ENCODE measurements around the gene BUD31.
"Not testable (repeated sequence)": the region's sequence is repeated elsewhere in the genome, so short reads cannot be mapped to it uniquely, and the experiment has no call there.

Gene BUD31

GRCh38 chr7:99431756-99432540 is 23.2 kb downstream of the BUD31 start:
- not testable (repeated sequence) for H2BK5ac ChIP-seq (ENCODE audit: low read depth, low read length, poor library complexity); H3K23ac ChIP-seq (ENCODE audit: low read length); H3K4me3 ChIP-seq (ENCODE audit: low read depth, low read length); H3K79me1 ChIP-seq (ENCODE audit: low read length); H3K18ac ChIP-seq (ENCODE audit: low read length); H2BK12ac ChIP-seq (ENCODE audit: low read length); H3K79me2 ChIP-seq (ENCODE audit: control insufficient read depth, insufficient read depth, low read length, poor library complexity); H2AFZ ChIP-seq (ENCODE audit: insufficient read depth, low read length, poor library complexity); H3K4ac ChIP-seq (ENCODE audit: low read depth, low read length); H3K27me3 ChIP-seq (ENCODE audit: insufficient read depth, low read length); H3K9me3 ChIP-seq (ENCODE audit: insufficient read depth, low read depth, low read length); H4K91ac ChIP-seq (ENCODE audit: low read depth, low read length); H2AK5ac ChIP-seq (ENCODE audit: low read length); H3K14ac ChIP-seq (ENCODE audit: low read length); H4K8ac ChIP-seq (ENCODE audit: low read depth, low read length); H4K12ac ChIP-seq (ENCODE audit: low read depth, low read length); H3K9ac ChIP-seq (ENCODE audit: low read length)
- peaks cover 49 to 57% of the 10 kb centered on the region in 2 experiments for H3K36me3 ChIP-seq (ENCODE audit: control insufficient read depth in 1 of 2, insufficient read depth in 2 of 2, low read length in 2 of 2)
- peaks cover 13 to 25% of the 10 kb centered on the region in 2 experiments for H3K4me1 ChIP-seq (ENCODE audit: control insufficient read depth in 1 of 2, insufficient read depth in 2 of 2, low read length in 2 of 2)
- H3K27ac ChIP-seq (ENCODE audit: low read depth, low read length) = peak overlapping the region; percentile 74
- H2BK120ac ChIP-seq (ENCODE audit: insufficient read depth, low read length, poor library complexity) = peak overlapping the region; percentile 55
- peak overlapping the region; percentile 20 for H3K4me2 ChIP-seq (ENCODE audit: low read length)
- DNase-seq = peak; percentile 45 to 54
- WGBS (ENCODE audit: extremely low coverage, insufficient coverage, insufficient read length) = no CpG with 5 or more reads among the region's 13 CpGs

- Histone ChIP-seq H3K4me3 (ENCODE audit: low read depth, low read length) (no peak overlapping the region), H3K36me3 (ENCODE audit: control insufficient read depth in 1 of 2, insufficient read depth in 2 of 2, low read length in 2 of 2) (peaks cover 49 to 57% of the 10 kb centered on the region in 2 experiments)
- WGBS (ENCODE audit: extremely low coverage, insufficient coverage, insufficient read length) = no CpG with 5 or more reads among the region's 9 CpGs
These were observed 24.4 kb downstream of the BUD31 start for GRCh38 chr7:99433158-99433557.

GRCh38 chr7:99437946-99438572 is 29.3 kb downstream of the BUD31 start:
- peaks cover 14 to 24% of the 10 kb centered on the region in 2 experiments for H3K4me1 ChIP-seq (ENCODE audit: control insufficient read depth in 1 of 2, insufficient read depth in 2 of 2, low read length in 2 of 2)
- H4K12ac ChIP-seq (ENCODE audit: low read depth, low read length) = peak overlapping the region; percentile 78
- H3K4me2 ChIP-seq (ENCODE audit: low read length) = peak overlapping the region; percentile 93
- no peak for DNase-seq
- no peaks in the 10 kb centered on the region for H3K9me3 ChIP-seq (ENCODE audit: insufficient read depth, low read depth, low read length)
- H4K91ac ChIP-seq (ENCODE audit: low read depth, low read length) = peak overlapping the region; percentile 67
- H3K4ac ChIP-seq (ENCODE audit: low read depth, low read length) = peak overlapping the region; percentile 94
- H3K9ac ChIP-seq (ENCODE audit: low read length) = peak overlapping the region; percentile 94
- H3K14ac ChIP-seq (ENCODE audit: low read length) = peak overlapping the region; percentile 56
- peaks cover 7% of the 10 kb centered on the region for H3K79me1 ChIP-seq (ENCODE audit: low read length)
- H2AFZ ChIP-seq (ENCODE audit: insufficient read depth, low read length, poor library complexity) = no peak overlapping the region
- peak overlapping the region; percentile 16 for H2BK120ac ChIP-seq (ENCODE audit: insufficient read depth, low read length, poor library complexity)
- H3K27ac ChIP-seq (ENCODE audit: low read depth, low read length) = peak overlapping the region; percentile 69
- H2AK5ac ChIP-seq (ENCODE audit: low read length) = peak overlapping the region; percentile 4
- peak overlapping the region; percentile 95 for H3K4me3 ChIP-seq (ENCODE audit: low read depth, low read length)
- H3K18ac ChIP-seq (ENCODE audit: low read length) = peak overlapping the region; percentile 70
- no peak overlapping the region for H3K23ac ChIP-seq (ENCODE audit: low read length)
- H4K8ac ChIP-seq (ENCODE audit: low read depth, low read length) = peak overlapping the region; percentile 79
- no CpG with 5 or more reads among the region's 20 CpGs for WGBS (ENCODE audit: extremely low coverage, insufficient coverage, insufficient read length)
- H3K79me2 ChIP-seq (ENCODE audit: control insufficient read depth, insufficient read depth, low read length, poor library complexity) = peaks cover 16% of the 10 kb centered on the region
- H3K27me3 ChIP-seq (ENCODE audit: insufficient read depth, low read length) = no peaks in the 10 kb centered on the region
- H2BK12ac ChIP-seq (ENCODE audit: low read length) = no peak overlapping the region
- peak overlapping the region; percentile 53 for H2BK5ac ChIP-seq (ENCODE audit: low read depth, low read length, poor library complexity)
- H3K36me3 ChIP-seq (ENCODE audit: control insufficient read depth in 1 of 2, insufficient read depth in 2 of 2, low read length in 2 of 2) = peaks cover 21 to 24% of the 10 kb centered on the region in 2 experiments

More at GRCh38 chr7:99433158-99433557, 24.4 kb downstream of the BUD31 start:
- Histone ChIP-seq H3K18ac (ENCODE audit: low read length) (peak overlapping the region; percentile 25), H4K12ac (ENCODE audit: low read depth, low read length) (no peak overlapping the region), H3K27me3 (ENCODE audit: insufficient read depth, low read length) (no peaks in the 10 kb centered on the region), H3K23ac (ENCODE audit: low read length) (no peak overlapping the region), H4K8ac (ENCODE audit: low read depth, low read length) (no peak overlapping the region), H2BK12ac (ENCODE audit: low read length) (no peak overlapping the region), H2AFZ (ENCODE audit: insufficient read depth, low read length, poor library complexity) (no peak overlapping the region), H3K4me2 (ENCODE audit: low read length) (no peak overlapping the region), H3K27ac (ENCODE audit: low read depth, low read length) (peak overlapping the region; percentile 11), H2BK5ac (ENCODE audit: low read depth, low read length, poor library complexity) (no peak overlapping the region), H3K4ac (ENCODE audit: low read depth, low read length) (no peak overlapping the region), H3K79me1 (ENCODE audit: low read length) (peaks cover 2% of the 10 kb centered on the region), H4K91ac (ENCODE audit: low read depth, low read length) (peak overlapping the region; percentile 8), H3K4me1 (ENCODE audit: control insufficient read depth in 1 of 2, insufficient read depth in 2 of 2, low read length in 2 of 2) (peaks cover 18 to 31% of the 10 kb centered on the region in 2 experiments), H3K9me3 (ENCODE audit: insufficient read depth, low read depth, low read length) (no peaks in the 10 kb centered on the region), H3K79me2 (ENCODE audit: control insufficient read depth, insufficient read depth, low read length, poor library complexity) (peaks cover 7% of the 10 kb centered on the region), H3K9ac (ENCODE audit: low read length) (no peak overlapping the region), H2BK120ac (ENCODE audit: insufficient read depth, low read length, poor library complexity) (no peak overlapping the region), H3K14ac (ENCODE audit: low read length) (no peak overlapping the region), H2AK5ac (ENCODE audit: low read length) (peak overlapping the region; percentile 35)
- no peak for DNase-seq

- Histone ChIP-seq H3K9me3 (ENCODE audit: insufficient read depth, low read depth, low read length) (no peaks in the 10 kb centered on the region), H2BK5ac (ENCODE audit: low read depth, low read length, poor library complexity) (peak within 1 kb of the TSS; percentile 89), H3K79me1 (ENCODE audit: low read length) (peaks cover 8% of the 10 kb centered on the region), H3K9ac (ENCODE audit: low read length) (peak within 1 kb of the TSS; percentile 94), H2BK12ac (ENCODE audit: low read length) (no peak within 1 kb of the TSS), H2AFZ (ENCODE audit: insufficient read depth, low read length, poor library complexity) (peak within 1 kb of the TSS; percentile 98), H3K14ac (ENCODE audit: low read length) (peak within 1 kb of the TSS; percentile 98), H2AK5ac (ENCODE audit: low read length) (peak within 1 kb of the TSS; percentile 38), H4K8ac (ENCODE audit: low read depth, low read length) (peak within 1 kb of the TSS; percentile 97), H3K27me3 (ENCODE audit: insufficient read depth, low read length) (no peaks in the 10 kb centered on the region), H4K91ac (ENCODE audit: low read depth, low read length) (peak within 1 kb of the TSS; percentile 97), H3K36me3 (ENCODE audit: control insufficient read depth in 1 of 2, insufficient read depth in 2 of 2, low read length in 2 of 2) (peaks cover 17 to 21% of the 10 kb centered on the region in 2 experiments), H3K4me1 (ENCODE audit: control insufficient read depth in 1 of 2, insufficient read depth in 2 of 2, low read length in 2 of 2) (peaks cover 10 to 22% of the 10 kb centered on the region in 2 experiments), H3K27ac (ENCODE audit: low read depth, low read length) (peak within 1 kb of the TSS; percentile 92), H3K4me3 (ENCODE audit: low read depth, low read length) (peak within 1 kb of the TSS; percentile 95), H2BK120ac (ENCODE audit: insufficient read depth, low read length, poor library complexity) (peak within 1 kb of the TSS; percentile 92), H4K12ac (ENCODE audit: low read depth, low read length) (peak within 1 kb of the TSS; percentile 88), H3K79me2 (ENCODE audit: control insufficient read depth, insufficient read depth, low read length, poor library complexity) (peaks cover 16% of the 10 kb centered on the region), H3K4me2 (ENCODE audit: low read length) (peak within 1 kb of the TSS; percentile 93), H3K4ac (ENCODE audit: low read depth, low read length) (peak within 1 kb of the TSS; percentile 94), H3K23ac (ENCODE audit: low read length) (no peak within 1 kb of the TSS), H3K18ac (ENCODE audit: low read length) (peak within 1 kb of the TSS; percentile 96)
- DNase-seq = peak; percentile 94 to 97
- WGBS (ENCODE audit: extremely low coverage, insufficient coverage, insufficient read length) = no CpG with 5 or more reads among the region's 89 CpGs
These were observed 30.1 kb downstream of the BUD31 start, which contains the start of the genes CPSF4 and PTCD1 for GRCh38 chr7:99438573-99439480. Gene CPSF4 (plus strand): TSS chr7:99438943. CDS start chr7:99439083, 140 bp downstream. Gene PTCD1 (minus strand): TSS chr7:99438798. CDS start chr7:99435242, 3,556 bp downstream.
